HG03108 (cell line): Measurements from ENCODE around the gene STAG2.
"Not testable (repeated sequence)": the region's sequence is repeated elsewhere in the genome, so short reads cannot be mapped to it uniquely, and the experiment has no call there.

Source experiments
- ATAC-seq: cut with Tn5 transposase; IDR thresholded peaks from one replicate; pipeline ENCODE4 v1.9.1; 2021; ENCODE audit warnings: moderate library complexity; ENCODE audit not compliant: unreplicated experiment

STAG2 gene

DNA sequence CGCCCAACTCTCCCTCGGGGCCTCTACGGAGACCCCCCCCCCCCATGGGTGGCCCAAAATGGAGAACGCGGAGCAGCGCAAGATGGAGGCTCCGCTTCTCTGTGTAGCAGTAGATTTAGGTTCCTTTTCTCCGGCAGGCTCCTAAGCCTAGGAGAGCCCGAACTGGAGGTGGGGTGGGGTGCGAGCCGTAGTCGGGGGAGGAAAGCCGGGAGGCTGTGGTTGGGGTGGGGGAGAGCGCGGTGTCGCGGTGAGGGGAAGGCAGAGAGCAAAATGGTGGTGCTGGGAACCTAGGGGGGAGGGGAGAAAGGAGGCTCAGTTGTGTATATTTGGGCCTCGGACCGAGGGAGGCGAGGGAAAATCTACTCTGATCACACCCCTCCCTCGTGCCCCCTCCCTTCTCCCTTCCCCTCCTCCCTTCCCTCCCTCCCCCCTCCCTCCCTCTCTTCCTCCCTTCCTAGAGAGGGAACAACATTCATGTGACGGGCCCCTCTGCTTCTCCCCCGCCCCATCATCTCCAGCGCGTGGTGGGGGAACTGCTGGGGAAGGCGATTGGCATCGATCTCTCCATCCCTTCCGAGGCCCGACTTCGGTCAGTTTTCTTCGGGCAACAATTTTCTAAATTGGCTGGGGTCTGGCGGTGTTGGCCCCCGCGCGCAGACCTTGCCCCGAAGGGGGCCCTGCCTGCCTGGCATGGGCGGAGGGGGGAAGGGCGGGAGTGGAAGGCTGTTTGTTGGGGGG is at the start of gene STAG2:
TSS of gene STAG2 (plus strand) at position 439 of the 738 bp plus-strand sequence. CDS start 60,922 bp downstream, outside the sequence.
- no peak for ATAC-seq

DNA sequence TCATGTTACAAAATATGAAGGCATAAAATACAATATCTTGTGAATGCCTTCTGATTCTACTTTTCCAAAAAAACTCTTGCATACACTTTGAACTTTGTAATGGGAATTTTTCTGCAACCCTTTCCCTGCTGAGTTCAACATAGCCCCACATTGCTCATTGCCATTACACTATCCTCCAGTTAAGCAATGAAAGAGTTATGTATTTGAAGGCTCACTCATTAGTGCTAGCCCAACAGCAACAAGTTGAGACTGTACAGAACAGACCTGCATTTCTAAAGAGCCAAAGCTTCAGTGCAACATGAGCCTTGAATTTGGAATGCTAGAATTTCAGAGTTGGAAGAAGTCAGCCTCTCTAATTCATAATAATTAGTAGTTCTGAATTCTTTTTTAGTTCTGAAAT is 44.4 kb upstream of the STAG2 start:
- ATAC-seq = no peak

DNA sequence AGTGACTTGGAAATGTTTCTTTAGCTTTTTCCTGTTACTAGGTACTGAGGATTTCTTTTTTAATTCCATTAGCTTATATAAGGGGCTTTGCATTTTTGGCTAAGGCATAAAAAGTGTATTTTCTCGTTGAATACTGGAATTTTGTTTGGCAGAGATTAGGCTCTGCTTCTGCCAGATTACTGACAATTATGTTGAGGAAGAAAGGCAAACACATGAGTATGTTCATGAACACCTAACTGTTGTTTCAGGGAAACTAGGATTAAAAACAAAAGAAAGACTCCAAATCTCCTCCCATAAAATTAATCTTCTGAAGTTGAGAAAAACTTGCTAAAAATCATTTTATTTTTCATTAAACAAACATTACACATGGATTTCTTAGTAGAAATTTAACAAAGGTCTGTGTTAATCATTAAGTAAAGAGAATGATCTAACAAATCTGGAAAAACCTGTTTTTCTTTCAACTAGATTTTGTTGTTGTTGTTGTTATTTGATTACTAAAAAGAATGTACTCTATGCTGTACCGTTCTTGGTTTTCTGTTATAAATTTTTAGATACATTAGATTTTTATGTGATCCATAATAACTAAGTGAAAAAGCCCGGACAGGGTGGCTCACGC is 43.3 kb upstream of the STAG2 start:
- no peak for ATAC-seq

DNA sequence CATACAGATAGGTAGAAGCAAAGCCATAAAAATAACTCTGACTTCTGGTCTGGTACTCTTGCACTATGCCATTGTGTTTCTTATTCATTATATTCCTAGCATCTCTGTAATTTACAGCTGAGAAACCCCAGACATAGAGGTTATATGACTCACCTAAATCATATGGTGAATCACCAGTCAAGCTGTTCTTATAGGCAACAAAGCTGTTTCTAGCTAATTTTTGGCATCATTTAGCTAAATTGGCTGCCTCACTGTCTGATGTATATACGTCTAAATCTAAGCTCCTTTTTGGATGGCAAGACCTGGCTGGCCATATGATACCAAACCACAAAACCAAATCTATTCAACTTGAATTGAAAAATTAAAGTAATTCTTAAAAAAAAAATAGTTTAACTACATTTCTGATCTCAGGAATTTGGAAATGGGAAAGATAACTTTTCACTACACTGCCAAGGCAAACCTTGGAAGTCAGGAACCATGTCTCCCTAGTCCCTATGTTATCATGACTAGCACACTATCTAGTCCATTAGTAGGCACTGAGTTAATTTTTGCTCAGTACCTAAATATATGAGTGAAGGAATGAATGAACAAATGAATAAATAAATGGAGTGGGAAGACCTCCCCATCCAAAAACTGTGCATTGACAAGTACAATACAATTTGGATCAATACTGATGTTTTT is 41.3 kb upstream of the STAG2 start:
- ATAC-seq = no peak

DNA sequence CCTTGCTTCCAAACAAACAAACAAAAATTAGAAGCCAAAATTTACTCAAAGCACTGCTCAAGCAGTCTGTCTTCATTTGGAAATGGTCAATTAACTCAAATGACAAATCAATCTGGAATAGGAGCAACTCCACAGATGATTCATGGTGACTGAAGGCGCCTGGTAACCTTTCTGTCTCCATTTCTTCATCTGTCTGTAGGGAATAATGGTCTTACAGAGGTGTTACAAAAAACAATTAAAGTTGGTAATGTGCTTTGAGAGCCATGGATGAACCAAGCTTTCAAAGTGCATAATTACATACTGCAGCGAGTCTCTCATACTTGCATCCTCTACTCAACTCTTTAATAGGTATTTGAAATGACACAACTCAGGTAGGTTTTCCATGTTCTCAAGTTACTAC is 38.3 kb upstream of the STAG2 start:
- no peak for ATAC-seq

DNA sequence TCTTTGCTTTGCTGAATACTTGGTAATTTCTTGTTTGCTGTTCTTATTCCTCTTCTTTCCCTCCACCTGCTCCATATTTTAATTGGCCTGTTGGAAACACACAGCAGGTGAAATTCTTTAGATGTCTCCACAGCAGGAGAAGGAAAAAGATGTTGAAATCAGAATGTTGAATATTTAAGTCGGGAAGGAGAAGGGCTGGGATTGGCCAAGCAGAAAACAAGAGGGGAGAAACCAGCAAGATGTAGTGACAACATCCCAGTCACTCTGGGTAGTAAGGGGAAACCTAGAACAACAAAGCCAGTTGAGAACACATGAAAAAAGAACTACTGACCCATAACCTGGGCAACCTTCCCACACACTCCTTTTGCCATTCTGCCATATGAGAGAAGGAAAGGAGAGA is 37.3 kb upstream of the STAG2 start:
- no peak for ATAC-seq

DNA sequence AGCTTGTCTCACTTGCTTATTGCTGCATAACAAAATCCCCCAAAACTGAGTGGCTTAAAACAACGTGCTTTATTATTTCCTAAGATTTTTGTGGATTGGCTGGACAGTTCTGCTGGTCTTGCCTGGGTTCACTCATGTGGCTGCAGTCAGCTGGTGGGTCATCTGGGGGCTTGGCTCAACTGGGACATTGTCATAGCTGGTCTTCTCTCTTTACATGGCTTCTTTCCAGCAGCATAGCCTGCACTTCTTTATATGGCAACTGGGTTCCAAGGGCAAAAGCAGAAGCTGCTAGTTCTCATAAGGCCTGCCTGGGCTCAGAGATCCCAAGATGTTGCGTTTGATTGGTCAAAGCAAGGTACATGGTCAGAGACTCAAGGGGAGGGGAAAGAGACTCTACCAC is 33.7 kb upstream of the STAG2 start:
- no peak for ATAC-seq

DNA sequence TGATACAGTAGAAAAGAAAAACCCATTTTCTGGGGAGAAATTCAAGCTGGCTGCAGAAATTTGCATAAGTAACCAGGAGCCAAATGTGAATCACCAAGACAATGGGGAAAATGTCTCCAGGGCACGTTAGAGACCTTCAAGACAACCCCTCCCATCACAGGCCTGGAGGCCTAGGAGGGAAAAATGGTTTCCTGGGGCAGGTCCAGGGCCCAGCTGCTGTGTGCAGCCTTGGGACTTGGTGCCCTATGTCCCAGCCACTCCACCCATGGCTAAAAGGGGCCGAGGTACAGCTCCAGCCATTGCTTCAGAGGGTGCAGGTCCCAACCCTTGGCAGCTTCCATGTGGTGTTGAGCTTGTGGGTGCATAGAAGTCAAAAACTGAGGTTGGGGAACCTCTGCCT is 29.5 kb upstream of the STAG2 start:
- not testable (repeated sequence) for ATAC-seq

DNA sequence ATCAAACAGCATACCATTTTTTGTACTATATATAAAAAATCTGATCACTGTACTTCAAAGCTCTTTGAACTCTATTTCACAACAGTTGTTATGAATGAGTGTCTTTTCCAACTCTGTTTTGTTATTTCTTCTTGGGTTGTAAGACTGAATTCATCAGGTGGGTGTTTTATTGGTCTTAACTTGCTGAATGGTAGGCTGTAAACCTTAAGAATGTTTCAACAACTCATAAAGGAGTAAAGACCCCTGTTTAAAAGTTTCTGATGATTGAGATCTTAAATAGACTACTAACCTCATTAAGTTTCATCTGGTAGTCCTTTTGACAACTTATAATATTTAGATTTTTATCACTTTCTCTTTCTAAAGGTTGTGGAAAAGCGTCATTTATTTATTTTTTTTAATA is 18.4 kb upstream of the STAG2 start:
- ATAC-seq = no peak

DNA sequence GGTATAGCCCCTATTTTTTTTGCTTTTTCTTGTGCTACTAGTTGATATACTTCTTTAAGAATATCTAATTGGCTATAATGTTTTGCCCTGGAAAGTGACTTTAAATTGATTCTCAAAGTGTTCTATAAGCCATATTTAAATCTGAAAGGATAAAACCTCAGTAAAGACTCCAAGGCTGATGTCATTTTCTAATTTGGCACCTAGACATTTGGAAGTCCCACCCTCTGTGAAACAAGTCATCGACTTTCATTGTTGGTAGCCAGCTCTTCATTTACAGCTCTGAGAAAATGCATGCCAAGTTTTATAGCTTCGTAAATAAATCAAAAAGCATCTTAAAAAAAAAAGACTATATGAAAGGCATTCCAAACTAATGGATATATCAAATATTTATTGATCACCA is 18.0 kb upstream of the STAG2 start:
- ATAC-seq = no peak

DNA sequence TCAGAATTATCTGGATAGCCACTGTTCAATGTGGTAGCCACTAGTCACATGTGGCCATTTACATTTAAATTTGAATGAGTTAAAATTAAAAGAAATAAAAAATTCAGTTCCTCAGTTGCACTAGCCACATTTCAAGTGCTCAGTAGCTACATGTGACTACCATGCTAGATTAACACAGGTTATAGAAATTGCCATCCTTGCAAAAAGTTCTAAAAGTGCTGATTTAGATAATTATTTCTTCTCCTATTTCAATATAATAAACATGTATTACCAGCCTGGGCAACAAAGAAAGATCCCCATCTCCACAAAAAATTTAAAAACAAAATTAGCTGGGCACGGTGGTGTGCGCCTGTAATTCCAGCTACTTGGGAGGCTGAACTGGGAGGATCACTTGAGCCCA is 11.7 kb upstream of the STAG2 start:
- ATAC-seq = no peak

DNA sequence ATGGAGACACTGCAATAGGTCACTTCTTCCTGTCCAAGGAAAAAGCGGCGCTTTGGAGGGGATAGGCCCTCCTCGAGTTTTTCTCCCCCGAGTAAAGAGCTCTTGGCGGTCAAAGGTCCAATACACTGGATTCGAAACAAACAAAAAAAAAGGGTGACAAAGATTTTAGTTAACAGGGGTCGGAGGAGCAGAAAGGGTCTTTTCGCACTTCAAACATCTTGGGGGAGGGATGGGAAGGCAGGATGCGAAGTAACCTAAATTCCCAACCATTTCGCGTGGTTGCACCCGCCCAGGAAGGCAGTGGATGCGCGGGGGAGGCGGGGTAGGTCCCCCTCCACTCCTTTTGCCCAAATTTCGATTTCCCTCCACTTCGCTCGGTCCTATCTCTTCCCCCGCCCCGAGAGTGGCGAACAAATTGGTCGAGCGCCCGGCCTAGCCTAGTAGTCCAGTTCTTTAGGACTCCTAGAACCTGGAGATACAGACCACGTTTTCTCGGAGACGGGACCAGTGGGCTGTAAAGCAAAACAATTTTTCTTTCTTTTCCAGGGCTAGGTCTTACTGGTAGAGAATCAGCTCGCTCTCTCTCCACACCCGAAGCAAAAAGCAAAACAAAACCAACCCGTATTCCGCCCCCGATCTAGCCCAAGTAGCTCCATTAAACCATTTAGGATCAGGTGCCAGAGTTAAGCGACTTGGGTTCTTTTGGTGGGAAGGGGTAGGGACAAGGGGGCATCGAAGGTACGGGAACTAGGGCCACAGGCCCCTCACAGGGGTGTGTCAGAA is 2.0 kb upstream of the STAG2 start:
- no peak for ATAC-seq

DNA sequence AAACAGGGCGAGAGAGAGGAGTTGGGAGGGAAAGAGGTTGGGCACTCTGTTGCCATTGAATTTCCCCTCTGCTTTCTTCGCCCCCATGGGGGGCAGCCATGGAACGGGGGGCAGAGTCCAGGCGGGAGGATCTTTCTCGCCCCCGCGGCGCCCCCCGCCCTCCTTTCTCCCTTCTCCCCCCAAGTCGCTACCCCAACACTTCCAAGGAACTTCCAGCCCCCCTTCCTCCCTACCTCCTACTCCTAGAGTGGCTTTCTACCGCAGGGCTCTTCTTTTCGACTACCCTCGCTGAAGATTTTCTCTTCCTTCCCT is 594 bp upstream of the STAG2 start:
- no peak for ATAC-seq

DNA sequence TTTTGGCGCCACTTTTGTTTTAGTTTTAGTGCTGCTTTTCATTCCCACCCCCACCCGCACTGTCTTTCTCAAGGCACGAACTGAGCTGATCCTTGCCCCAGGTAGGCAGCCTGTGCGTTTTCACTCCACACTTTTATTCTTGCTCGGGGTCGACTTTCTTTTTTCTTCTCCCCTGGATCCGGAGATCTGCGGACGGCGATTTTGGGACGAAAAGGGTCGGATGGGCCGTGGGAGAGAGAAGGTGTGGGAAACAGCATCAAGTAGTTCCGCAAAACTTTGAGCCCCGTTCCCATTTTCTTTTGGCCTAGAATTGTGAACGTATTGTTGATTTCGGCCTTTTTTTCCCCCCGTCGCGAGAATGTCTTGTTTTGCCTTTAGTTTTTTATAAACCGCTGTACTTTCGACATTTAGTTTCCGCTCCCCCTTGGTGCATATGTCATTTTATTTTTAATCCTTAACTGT is 531 bp downstream of the STAG2 start:
- no peak for ATAC-seq

DNA sequence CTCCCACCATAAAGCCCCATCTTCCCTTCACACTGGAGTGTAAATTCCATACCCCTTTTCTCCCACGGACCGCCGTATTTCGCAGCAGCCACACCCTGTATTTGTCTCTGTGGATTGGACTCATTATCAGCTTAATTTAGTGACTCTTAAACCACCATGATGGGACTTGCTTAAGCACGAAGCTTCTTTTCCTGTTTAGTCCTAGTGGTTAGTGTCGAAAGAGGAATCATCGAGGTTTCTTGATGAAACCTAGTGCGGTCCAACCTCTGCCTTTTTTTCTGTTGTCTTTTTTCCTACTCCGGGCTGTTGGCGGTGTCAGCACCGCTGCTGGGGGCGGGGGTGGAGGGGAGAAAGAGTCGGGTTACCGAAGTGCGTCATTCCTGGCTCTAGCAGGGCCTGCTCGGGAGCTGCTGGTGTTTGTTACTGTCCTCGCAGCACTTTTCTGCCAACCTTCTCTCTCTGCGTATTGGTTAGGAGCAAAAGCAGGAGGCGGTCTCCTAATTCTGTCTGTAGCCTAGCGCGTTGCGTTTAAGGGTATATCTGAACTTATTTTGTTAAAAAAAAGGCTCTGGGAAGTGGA is 1.4 kb downstream of the STAG2 start:
- ATAC-seq = peak; percentile 64

DNA sequence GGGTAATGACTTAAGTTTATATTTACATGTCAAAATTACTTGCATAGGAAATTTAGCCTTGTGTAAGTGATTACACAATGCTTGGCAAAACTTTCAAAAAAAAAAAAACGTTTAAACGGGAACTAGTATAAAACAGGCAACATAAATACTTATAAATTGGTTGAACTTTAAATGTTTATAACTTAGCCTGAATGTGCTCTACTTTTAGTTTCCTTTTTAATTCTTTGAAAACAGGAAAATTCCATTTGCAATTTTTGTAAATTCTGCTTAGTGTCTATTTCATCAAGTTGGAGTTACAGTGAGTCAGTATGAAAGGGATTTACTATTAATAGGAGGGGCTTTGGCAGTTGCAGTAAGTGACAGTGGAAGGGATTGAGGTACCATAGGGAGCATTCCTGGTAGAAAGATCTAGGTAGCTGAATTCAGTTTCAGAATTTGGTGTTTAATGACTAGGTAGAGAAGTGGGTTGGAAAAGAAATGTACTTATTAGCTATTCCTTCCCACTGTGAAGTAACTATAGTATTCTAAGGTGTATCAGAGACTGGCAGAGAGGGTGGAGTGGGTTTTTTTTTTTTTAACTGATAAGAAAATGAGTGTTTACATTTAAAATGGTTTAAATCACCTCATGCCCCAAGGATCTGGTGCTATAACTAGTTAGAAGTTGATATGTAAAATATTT is 2.8 kb downstream of the STAG2 start:
- no peak for ATAC-seq

DNA sequence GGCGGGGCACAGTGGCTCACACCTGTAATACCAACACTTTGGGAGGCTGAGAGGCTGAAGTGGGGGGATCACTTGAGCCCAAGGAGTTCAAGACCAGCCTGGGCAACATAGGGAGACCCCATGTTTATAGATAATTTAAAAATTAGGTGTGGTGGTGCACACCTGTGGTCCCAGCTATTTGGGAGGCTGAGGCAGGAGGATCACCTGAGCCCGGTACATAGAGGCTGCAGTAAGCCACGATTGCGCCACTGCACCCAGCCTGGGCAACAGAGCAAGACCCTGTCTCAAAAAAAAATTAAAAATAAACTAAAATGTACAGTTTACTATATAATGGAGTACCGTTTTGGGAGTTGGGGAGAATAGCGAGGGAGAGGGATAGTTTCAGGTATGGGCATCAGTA is 4.2 kb downstream of the STAG2 start:
- ATAC-seq = no peak

DNA sequence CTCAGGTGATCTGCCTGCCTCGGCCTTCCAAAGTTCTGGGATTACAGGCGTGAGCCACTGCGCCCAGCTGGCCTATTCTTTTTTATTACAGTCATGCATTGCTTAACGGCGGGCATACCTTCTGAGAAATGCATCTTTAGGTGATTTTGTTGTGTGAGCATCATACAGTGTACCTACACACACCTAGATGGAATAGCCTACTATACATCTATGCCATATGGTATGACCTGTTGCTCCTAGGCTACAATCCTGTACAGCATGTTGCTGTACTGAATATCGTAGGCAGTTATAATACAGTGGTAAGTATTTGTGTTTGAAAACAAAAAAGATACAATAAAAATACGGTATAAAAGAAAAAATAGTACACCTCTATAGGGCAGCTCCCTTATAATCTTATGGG is 6.0 kb downstream of the STAG2 start:
- ATAC-seq = no peak

DNA sequence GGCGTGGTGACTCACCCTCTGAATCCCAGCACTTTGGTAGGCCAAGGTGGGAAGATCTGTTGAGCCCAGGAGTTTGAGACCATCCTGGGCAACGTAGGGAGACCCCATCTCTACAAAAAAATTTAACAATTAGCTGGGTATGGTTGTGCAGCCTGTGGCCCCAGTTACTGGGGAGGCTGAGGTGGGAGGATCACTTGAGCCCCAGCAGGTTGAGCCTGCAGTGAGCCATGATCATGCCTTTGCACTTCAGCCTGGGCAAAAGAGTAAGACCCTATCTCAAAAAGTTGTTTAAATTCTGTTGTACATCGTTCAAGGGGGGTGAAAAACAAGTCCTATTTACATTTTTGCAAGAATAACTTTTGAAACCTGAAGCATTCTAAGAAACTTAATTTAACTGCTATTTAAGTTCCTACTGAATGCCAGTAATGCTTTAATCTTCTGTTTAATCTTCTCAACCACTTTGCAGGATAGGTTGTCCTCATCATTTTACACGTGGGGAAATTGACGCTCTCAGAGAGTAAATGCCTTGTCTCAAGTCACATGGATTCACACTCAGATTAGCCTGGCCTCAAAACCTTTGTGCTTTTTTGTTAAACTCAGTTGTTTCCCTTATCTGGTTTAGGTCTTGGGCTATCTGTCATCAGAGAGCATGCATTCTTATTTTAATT is 7.0 kb downstream of the STAG2 start:
- ATAC-seq = no peak

DNA sequence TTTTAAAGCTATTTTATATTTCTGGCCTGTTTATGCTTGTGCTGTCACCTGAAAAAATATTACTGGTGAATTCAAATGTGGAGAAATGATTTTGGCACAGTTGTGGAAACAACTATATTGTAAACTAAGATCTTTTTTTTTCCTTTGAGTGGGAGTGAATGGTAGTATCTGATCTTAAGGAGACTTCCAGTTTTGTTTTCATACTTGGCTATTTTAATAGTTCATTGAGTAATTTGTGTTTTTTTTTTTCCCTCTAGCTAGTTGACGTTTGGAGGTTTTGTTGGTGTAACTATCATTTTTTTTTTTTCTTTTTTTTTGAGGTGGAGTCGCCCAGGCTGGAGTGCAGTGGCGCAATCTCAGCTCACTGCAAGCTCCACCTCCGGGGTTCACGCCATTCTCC is 10.5 kb downstream of the STAG2 start:
- ATAC-seq = no peak
